ENCODE data around the gene ZBTB7C. TPM values are rescaled to one million over a fixed set of nuclear protein-coding genes. Genes with fewer than 3 reads are reported as not detected.

The ZBTB7C gene
- total RNA-seq, 4 donors from 2014 or later = 38.2 to 92.3 (median 52.4) TPM

DNA sequence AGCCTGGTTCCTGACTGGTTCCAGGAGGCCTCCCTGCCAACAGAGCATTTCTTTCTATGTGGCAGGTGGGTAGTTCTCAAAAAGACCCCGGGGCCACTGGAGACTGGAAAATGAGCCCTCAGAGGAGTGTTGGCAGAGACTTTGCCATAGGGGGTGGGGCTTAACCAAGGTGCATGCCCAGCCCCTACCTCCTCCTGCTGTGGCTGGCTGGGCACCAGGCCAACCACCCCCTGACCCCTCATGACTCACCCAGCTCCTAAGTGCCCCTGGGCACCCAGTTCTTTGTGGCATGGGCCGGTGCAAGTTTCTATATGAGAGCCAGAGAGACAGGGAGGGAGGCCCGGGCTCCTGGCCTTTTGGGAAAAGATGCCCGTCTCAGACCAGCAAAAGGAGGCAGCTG is 380.5 kb downstream of the ZBTB7C start:
- peak overlapping the region; percentile 0 to 80 (median 56) for H3K27ac ChIP-seq
- WGBS, 2 donors = 17 to 28% methylated on average over 1 to 3 of the region's 4 CpGs
- H3K4me3 ChIP-seq = no peak overlapping the region
- DNase-seq = no peak
- peaks cover 24 to 96% (median 48%) of the 10 kb centered on the region in 3 donors for H3K4me1 ChIP-seq
- intact Hi-C loops (cut with DNase I) = no loop called here
- no peaks in the 10 kb centered on the region for H3K9me3 ChIP-seq
- H3K36me3 ChIP-seq = peaks cover 0 to 36% (median 7%) of the 10 kb centered on the region in 3 donors
- TF ChIP-seq CTCF (IDR thresholded peaks at IDR 0.05) (no peak), POLR2A (IDR thresholded peaks at IDR 0.05) (no peak)
- no peaks in the 10 kb centered on the region for H3K27me3 ChIP-seq

- intact Hi-C loops (cut with DNase I) = no loop called here
- WGBS, 2 donors = 77 to 86% methylated on average over 5 to 6 of the region's 6 CpGs
- peak overlapping the region; percentile 47 to 80 (median 62) for H3K27ac ChIP-seq
- H3K4me1 ChIP-seq = peaks cover 28 to 96% (median 50%) of the 10 kb centered on the region in 3 donors
- H3K9me3 ChIP-seq = no peaks in the 10 kb centered on the region
- no peak overlapping the region for H3K4me3 ChIP-seq
- no peak for DNase-seq
- H3K27me3 ChIP-seq = no peaks in the 10 kb centered on the region
- TF ChIP-seq POLR2A (IDR thresholded peaks at IDR 0.05) (no peak), CTCF (IDR thresholded peaks at IDR 0.05) (no peak)
- peaks cover 0 to 36% (median 7%) of the 10 kb centered on the region in 3 donors for H3K36me3 ChIP-seq
Measured at GRCh38 chr18:48028081-48028480, 381.1 kb downstream of the ZBTB7C start.

DNA sequence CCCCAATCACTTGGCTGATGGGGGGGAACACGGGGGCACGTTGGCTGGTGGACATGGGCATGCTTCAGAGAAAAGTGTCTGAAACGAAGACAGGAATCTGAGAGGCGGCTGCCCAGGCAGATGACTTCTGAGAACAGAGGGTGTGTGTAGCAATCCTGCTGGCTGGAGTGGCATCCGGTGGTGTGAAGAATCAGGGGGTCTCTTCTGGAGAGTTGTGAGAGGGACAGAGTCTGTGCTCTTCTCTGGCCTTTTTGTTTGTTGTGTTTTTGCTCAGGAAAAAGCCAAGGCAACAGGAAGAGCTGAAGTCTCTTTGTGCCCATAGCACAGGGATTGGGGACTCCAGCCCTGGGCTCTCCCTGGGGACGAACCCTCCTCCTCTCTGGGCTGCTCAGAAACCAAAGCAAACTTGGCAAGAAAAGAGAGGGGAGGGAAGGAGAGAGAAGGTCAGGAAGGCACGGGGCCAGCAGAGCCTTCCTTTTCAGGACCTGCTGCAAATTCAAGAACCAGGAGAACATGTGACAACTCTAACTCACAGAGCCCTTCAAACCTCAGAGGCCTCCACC is 381.7 kb downstream of the ZBTB7C start:
- H3K4me3 ChIP-seq = no peak overlapping the region
- 13 to 23% methylated on average over 4 to 7 of the region's 7 CpGs for WGBS, 2 donors
- no peak for DNase-seq
- H3K27me3 ChIP-seq = peaks cover 0 to under 1% (median 0%) of the 10 kb centered on the region in 4 donors
- no peak for TF ChIP-seq CTCF (IDR thresholded peaks at IDR 0.05)
- TF ChIP-seq POLR2A (IDR thresholded peaks at IDR 0.05) = no peak
- H3K27ac ChIP-seq = peak overlapping the region; percentile 36 to 80 (median 62)
- intact Hi-C loops (cut with DNase I) = no loop called here
- no peaks in the 10 kb centered on the region for H3K9me3 ChIP-seq
- peaks cover 0 to 36% (median 7%) of the 10 kb centered on the region in 3 donors for H3K36me3 ChIP-seq
- H3K4me1 ChIP-seq = peaks cover 28 to 96% (median 50%) of the 10 kb centered on the region in 3 donors

DNA sequence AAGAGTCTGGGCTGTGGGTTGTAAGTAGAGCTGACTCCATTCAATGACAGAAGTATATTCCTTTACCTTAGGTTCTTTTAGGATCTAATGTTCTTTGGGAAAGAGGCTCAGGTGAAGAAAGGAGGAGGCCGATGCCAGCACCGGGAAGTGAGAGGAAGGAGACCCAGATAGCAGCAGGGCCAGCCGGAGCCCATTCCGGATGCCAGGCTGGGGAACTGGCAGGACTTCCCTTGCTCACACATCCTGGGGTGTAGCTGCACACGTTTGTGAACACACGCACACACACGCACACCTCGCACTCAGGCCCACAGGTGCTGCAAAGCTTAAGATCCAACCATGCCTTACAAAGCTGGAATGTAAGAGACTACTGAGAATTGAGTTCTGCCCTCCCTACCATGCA is 383.0 kb downstream of the ZBTB7C start:
- TF ChIP-seq POLR2A (IDR thresholded peaks at IDR 0.05) (no peak), CTCF (IDR thresholded peaks at IDR 0.05) (no peak)
- 84% methylated on average over 8 of the region's 8 CpGs for WGBS, 2 donors
- Histone ChIP-seq H3K9me3 (no peaks in the 10 kb centered on the region), H3K27me3 (peaks cover 0 to 13% (median 0%) of the 10 kb centered on the region in 4 donors), H3K4me3 (no peak overlapping the region), H3K36me3 (peaks cover 0 to 36% (median 7%) of the 10 kb centered on the region in 3 donors), H3K27ac (no peak overlapping the region), H3K4me1 (peaks cover 28 to 87% (median 44%) of the 10 kb centered on the region in 3 donors)
- intact Hi-C loops (cut with DNase I) = no loop called here
- no peak for DNase-seq

GRCh38 chr18:48024881-48025660 is 384.1 kb downstream of the ZBTB7C start:
- H3K36me3 ChIP-seq = peaks cover 0 to 36% (median 7%) of the 10 kb centered on the region in 3 donors
- no peaks in the 10 kb centered on the region for H3K9me3 ChIP-seq
- no peak for DNase-seq
- intact Hi-C loops (cut with DNase I) = loop anchor here (5.0 kb wide), 1 partner anchor 253 kb away; no protein-coding TSS in a partner anchor
- H3K4me3 ChIP-seq = no peak overlapping the region
- WGBS, 2 donors = 79 to 82% methylated on average over 4 to 6 of the region's 7 CpGs
- H3K27me3 ChIP-seq = peaks cover 0 to 19% (median 0%) of the 10 kb centered on the region in 4 donors
- TF ChIP-seq POLR2A (IDR thresholded peaks at IDR 0.05) (no peak), CTCF (IDR thresholded peaks at IDR 0.05) (no peak)
- H3K4me1 ChIP-seq = peaks cover 20 to 76% (median 35%) of the 10 kb centered on the region in 3 donors
- peak overlapping the region in 1 of 4 donors; percentile 65 for H3K27ac ChIP-seq

Data from esophagus squamous epithelium (tissue), 5 donors.